ENCODE results near the gene MRPL11.
A peak's percentile ranks its signal among the peaks of the same experiment; 100 is the strongest.

The MRPL11 gene

DNA sequence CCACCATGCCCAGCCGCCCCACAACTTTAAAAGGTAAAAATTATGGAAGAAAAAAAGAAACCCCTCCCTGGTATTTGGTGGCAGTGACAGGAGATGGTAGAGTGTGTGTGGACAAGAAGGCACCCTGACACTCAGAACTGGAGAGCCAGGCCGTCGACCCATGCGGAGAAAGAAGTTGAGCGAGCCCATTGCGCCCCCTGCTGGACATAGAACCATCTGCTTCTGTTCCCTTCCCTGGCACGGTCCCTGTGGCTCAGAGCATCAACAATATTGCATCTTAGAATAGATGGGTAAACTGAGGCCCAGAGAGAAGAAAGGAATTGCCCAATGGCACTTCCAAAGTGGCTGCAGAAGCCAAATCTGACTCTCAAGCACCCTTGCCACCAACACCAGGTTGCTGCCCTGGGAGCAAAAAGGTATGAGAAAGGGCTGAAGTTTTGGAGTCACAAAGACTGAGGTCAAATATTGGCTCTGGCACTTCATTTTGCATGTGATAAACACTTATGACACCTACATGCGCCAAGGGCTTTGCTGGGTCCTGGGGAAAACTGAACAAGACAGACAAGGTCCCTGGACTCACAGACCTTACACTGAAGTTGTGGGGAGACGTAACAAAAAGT is 8.6 kb downstream of the MRPL11 start:
- H3K27ac ChIP-seq, result no peak overlapping the region
- H3K27me3 ChIP-seq (ENCODE audit: insufficient read depth, low read depth), result peaks cover 4% of the 10 kb centered on the region; the same call in 1 of the 2 replicates
- H3K36me3 ChIP-seq (ENCODE audit: insufficient read depth), result no peaks in the 10 kb centered on the region
- no peaks in the 10 kb centered on the region for H3K4me1 ChIP-seq (ENCODE audit: low read depth, poor library complexity, severe bottlenecking)
- no peaks in the 10 kb centered on the region for H3K79me2 ChIP-seq (ENCODE audit: insufficient read depth, low read depth)
- H2AFZ ChIP-seq (ENCODE audit: low read depth), result no peak overlapping the region
- peak; percentile 88 for TF ChIP-seq CTCF (conservative IDR thresholded peaks at IDR 0.05; ENCODE audit: low read depth, low read length)
- no peak overlapping the region for H3K4me3 ChIP-seq (IDR thresholded peaks at IDR 0.05; ENCODE audit: insufficient read depth, low read depth, low read length)
- no peaks in the 10 kb centered on the region for H4K20me1 ChIP-seq (ENCODE audit: insufficient read depth)
- no peak overlapping the region for H3K4me2 ChIP-seq
- no peak overlapping the region for H3K9ac ChIP-seq

DNA sequence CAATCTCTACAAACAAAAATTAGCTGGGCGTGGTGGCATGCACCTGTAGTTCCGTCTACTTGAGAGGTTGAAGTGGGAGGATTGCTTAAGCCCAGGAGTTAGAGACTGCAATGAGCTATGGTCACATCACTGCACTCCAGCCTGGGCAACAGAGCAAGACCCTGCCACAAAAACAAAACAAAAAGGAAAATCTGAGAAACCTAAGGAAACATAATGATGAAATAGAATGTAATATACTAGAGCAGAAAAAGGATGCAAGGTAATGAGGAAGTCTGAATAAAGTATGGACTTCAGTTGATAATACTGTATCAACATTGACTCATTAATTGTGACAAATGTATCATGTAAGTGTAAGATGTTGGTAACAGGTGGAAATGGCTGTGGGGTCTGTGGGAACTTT is 9.7 kb downstream of the MRPL11 start:
- Histone ChIP-seq H3K9ac (no peak overlapping the region), H4K20me1 (ENCODE audit: insufficient read depth) (no peaks in the 10 kb centered on the region), H3K27ac (no peak overlapping the region), H3K79me2 (ENCODE audit: insufficient read depth, low read depth) (no peaks in the 10 kb centered on the region), H3K27me3 (ENCODE audit: insufficient read depth, low read depth) (peaks cover 4% of the 10 kb centered on the region; the same call in 1 of the 2 replicates), H2AFZ (ENCODE audit: low read depth) (no peak overlapping the region), H3K4me3 (IDR thresholded peaks at IDR 0.05; ENCODE audit: insufficient read depth, low read depth, low read length) (no peak overlapping the region), H3K4me2 (no peak overlapping the region), H3K4me1 (ENCODE audit: low read depth, poor library complexity, severe bottlenecking) (no peaks in the 10 kb centered on the region), H3K36me3 (ENCODE audit: insufficient read depth) (no peaks in the 10 kb centered on the region)
- TF ChIP-seq CTCF (conservative IDR thresholded peaks at IDR 0.05; ENCODE audit: low read depth, low read length), result no peak

- H4K20me1 ChIP-seq (ENCODE audit: insufficient read depth), result no peaks in the 10 kb centered on the region
- no peak for TF ChIP-seq CTCF (conservative IDR thresholded peaks at IDR 0.05; ENCODE audit: low read depth, low read length)
- H3K4me2 ChIP-seq, result no peak overlapping the region
- H3K27me3 ChIP-seq (ENCODE audit: insufficient read depth, low read depth), result peaks cover 7% of the 10 kb centered on the region; the same call in 1 of the 2 replicates
- no peak overlapping the region for H3K4me3 ChIP-seq (IDR thresholded peaks at IDR 0.05; ENCODE audit: insufficient read depth, low read depth, low read length)
- H3K4me1 ChIP-seq (ENCODE audit: low read depth, poor library complexity, severe bottlenecking), result no peaks in the 10 kb centered on the region
- H2AFZ ChIP-seq (ENCODE audit: low read depth), result no peak overlapping the region
- H3K9ac ChIP-seq, result no peak overlapping the region
- H3K27ac ChIP-seq, result no peak overlapping the region
- no peaks in the 10 kb centered on the region for H3K79me2 ChIP-seq (ENCODE audit: insufficient read depth, low read depth)
- no peaks in the 10 kb centered on the region for H3K36me3 ChIP-seq (ENCODE audit: insufficient read depth)
Observed at GRCh38 chr11:66426314-66426713, 12.3 kb downstream of the MRPL11 start.

GRCh38 chr11:66421492-66422205 is 17.0 kb downstream of the MRPL11 start:
- H4K20me1 ChIP-seq (ENCODE audit: insufficient read depth), result no peaks in the 10 kb centered on the region
- TF ChIP-seq CTCF (conservative IDR thresholded peaks at IDR 0.05; ENCODE audit: low read depth, low read length), result no peak

More at GRCh38 chr11:66421492-66422205, 17.0 kb downstream of the MRPL11 start:
- Histone ChIP-seq H3K9ac (no peak overlapping the region), H3K4me3 (IDR thresholded peaks at IDR 0.05; ENCODE audit: insufficient read depth, low read depth, low read length) (no peak overlapping the region), H3K27ac (no peak overlapping the region), H2AFZ (ENCODE audit: low read depth) (no peak overlapping the region), H3K4me2 (no peak overlapping the region), H3K27me3 (ENCODE audit: insufficient read depth, low read depth) (peaks cover 24% of the 10 kb centered on the region), H3K79me2 (ENCODE audit: insufficient read depth, low read depth) (no peaks in the 10 kb centered on the region), H3K4me1 (ENCODE audit: low read depth, poor library complexity, severe bottlenecking) (peaks cover 13% of the 10 kb centered on the region), H3K36me3 (ENCODE audit: insufficient read depth) (no peaks in the 10 kb centered on the region)
